Astrocyte (in vitro differentiated cells and primary cell): ENCODE measurements around the gene LRRC28. TPM values are rescaled to one million over a fixed set of nuclear protein-coding genes. Genes with fewer than 3 reads are reported as not detected.
A peak's percentile ranks its signal among the peaks of the same experiment; 100 is the strongest.

ENCODE experiments used
- DNase-seq: peaks from one replicate; pipeline ENCODE4 v3.0.0-alpha.2; 2010; ENCODE audit warnings: low read depth
- FAIRE-seq: peaks from 2 replicates; lab custom pipeline; 2011; peaks lifted over from hg19 to GRCh38; lab: Jason Lieb, UNC
- H2AFZ ChIP-seq: 2 replicates; pipeline ENCODE4 v1.6.0; 2012; ENCODE audit warnings: low read depth, low read length, inconsistent platforms
- H3K27ac ChIP-seq: 2 replicates; pipeline ENCODE4 v1.5.1; 2011; ENCODE audit warnings: low read depth, low read length, inconsistent platforms
- H3K27me3 ChIP-seq: 2 replicates; pipeline ENCODE4 v1.6.0; 2011; ENCODE audit warnings: low read length, inconsistent platforms; ENCODE audit not compliant: insufficient read depth
- H3K36me3 ChIP-seq: 2 replicates; pipeline ENCODE4 v1.5.1; 2011; ENCODE audit warnings: low read length, inconsistent platforms; ENCODE audit not compliant: insufficient read depth
- H3K4me1 ChIP-seq: 2 replicates; pipeline ENCODE4 v1.5.1; 2011; ENCODE audit warnings: low read length, inconsistent platforms; ENCODE audit not compliant: insufficient read depth
- H3K4me2 ChIP-seq: 2 replicates; pipeline ENCODE4 v1.6.0; 2012; ENCODE audit warnings: low read length, inconsistent platforms
- H3K4me3 ChIP-seq: 2 replicates; pipeline ENCODE4 v1.5.1; 2011; ENCODE audit warnings: low read depth, mild to moderate bottlenecking, low read length, inconsistent platforms; ENCODE audit not compliant: insufficient read depth
- H3K79me2 ChIP-seq: 2 replicates; pipeline ENCODE4 v1.6.0; 2012; ENCODE audit warnings: mild to moderate bottlenecking, low read length, inconsistent platforms; ENCODE audit not compliant: insufficient read depth
- H3K9ac ChIP-seq: 2 replicates; pipeline ENCODE4 v1.6.0; 2012; ENCODE audit warnings: mild to moderate bottlenecking, low read length, inconsistent platforms
- H3K9me3 ChIP-seq: 2 replicates; pipeline ENCODE4 v1.5.1; 2012; ENCODE audit warnings: low read depth, mild to moderate bottlenecking, low read length, inconsistent platforms; ENCODE audit not compliant: insufficient read depth
- H4K20me1 ChIP-seq: 2 replicates; pipeline ENCODE4 v1.6.0; 2012; ENCODE audit warnings: low read length, inconsistent platforms; ENCODE audit not compliant: insufficient read depth
- H3K27ac Mint-ChIP-seq: one replicate; pipeline ENCODE4 v1.8.0; 2021; ENCODE audit warnings: mild to moderate bottlenecking, mixed read lengths; ENCODE audit not compliant: unreplicated experiment
- H3K27me3 Mint-ChIP-seq: one replicate; pipeline ENCODE4 v1.8.0; 2021; ENCODE audit warnings: low read depth, mixed read lengths; ENCODE audit not compliant: unreplicated experiment
- H3K36me3 Mint-ChIP-seq: one replicate; pipeline ENCODE4 v1.8.0; 2021; ENCODE audit warnings: low read depth, mixed read lengths; ENCODE audit not compliant: unreplicated experiment
- H3K4me1 Mint-ChIP-seq: one replicate; pipeline ENCODE4 v1.8.0; 2021; ENCODE audit warnings: low read depth, mixed read lengths; ENCODE audit not compliant: unreplicated experiment
- H3K4me3 Mint-ChIP-seq: one replicate; pipeline ENCODE4 v1.8.0; 2021; ENCODE audit warnings: mild to moderate bottlenecking, moderate library complexity, mixed read lengths; ENCODE audit not compliant: unreplicated experiment
- H3K9me3 Mint-ChIP-seq: one replicate; pipeline ENCODE4 v1.8.0; 2021; ENCODE audit warnings: mild to moderate bottlenecking, mixed read lengths; ENCODE audit not compliant: unreplicated experiment
- EZH2 ChIP-seq: IDR thresholded peaks from 2 replicates; pipeline ENCODE4 v1.6.1; 2012; ENCODE audit warnings: mild to moderate bottlenecking, low read length, inconsistent platforms; ENCODE audit not compliant: insufficient read depth
- total RNA-seq: library from RNA; stranded (reverse); gene quantifications from 2 replicates; pipeline ENCODE4 v1.2.1, GENCODE V29; 2021
- TF ChIP-seq, protein P1 (sequence below): IDR thresholded peaks from 2 replicates; pipeline ENCODE4 v1.5.1; 2011; ENCODE audit warnings: low read depth, mild to moderate bottlenecking, inconsistent platforms, low read length, moderate library complexity; ENCODE audit not compliant: insufficient read depth

Gene LRRC28
- total RNA-seq, 1 donor from 2014 or later = 28.1 TPM

GRCh38 chr15:99336794-99337193 lies 85.5 kb downstream of the LRRC28 start:
- Histone ChIP-seq H3K27me3 (no peaks in the 10 kb centered on the region), H3K4me1 (peaks cover 5% of the 10 kb centered on the region), H2AFZ (no peak overlapping the region), H3K4me2 (no peak overlapping the region), H4K20me1 (no peaks in the 10 kb centered on the region), H3K9me3 (no peaks in the 10 kb centered on the region), H3K79me2 (no peaks in the 10 kb centered on the region), H3K27ac (no peak overlapping the region), H3K4me3 (no peak overlapping the region), H3K36me3 (no peaks in the 10 kb centered on the region), H3K9ac (no peak overlapping the region)
- FAIRE-seq = no peak
- no peak overlapping the region for H3K27ac Mint-ChIP-seq
- peaks cover 23% of the 10 kb centered on the region for H3K4me1 Mint-ChIP-seq
- no peaks in the 10 kb centered on the region for H3K27me3 Mint-ChIP-seq
- no peak for DNase-seq
- H3K4me3 Mint-ChIP-seq = no peak overlapping the region
- no peaks in the 10 kb centered on the region for H3K36me3 Mint-ChIP-seq
- no peak for TF ChIP-seq EZH2
- TF ChIP-seq, protein P1, sequence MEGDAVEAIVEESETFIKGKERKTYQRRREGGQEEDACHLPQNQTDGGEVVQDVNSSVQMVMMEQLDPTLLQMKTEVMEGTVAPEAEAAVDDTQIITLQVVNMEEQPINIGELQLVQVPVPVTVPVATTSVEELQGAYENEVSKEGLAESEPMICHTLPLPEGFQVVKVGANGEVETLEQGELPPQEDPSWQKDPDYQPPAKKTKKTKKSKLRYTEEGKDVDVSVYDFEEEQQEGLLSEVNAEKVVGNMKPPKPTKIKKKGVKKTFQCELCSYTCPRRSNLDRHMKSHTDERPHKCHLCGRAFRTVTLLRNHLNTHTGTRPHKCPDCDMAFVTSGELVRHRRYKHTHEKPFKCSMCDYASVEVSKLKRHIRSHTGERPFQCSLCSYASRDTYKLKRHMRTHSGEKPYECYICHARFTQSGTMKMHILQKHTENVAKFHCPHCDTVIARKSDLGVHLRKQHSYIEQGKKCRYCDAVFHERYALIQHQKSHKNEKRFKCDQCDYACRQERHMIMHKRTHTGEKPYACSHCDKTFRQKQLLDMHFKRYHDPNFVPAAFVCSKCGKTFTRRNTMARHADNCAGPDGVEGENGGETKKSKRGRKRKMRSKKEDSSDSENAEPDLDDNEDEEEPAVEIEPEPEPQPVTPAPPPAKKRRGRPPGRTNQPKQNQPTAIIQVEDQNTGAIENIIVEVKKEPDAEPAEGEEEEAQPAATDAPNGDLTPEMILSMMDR = no peak
- no peaks in the 10 kb centered on the region for H3K9me3 Mint-ChIP-seq

GRCh38 chr15:99340347-99340746 lies 89.1 kb downstream of the LRRC28 start:
- no peak overlapping the region for H2AFZ ChIP-seq
- no peaks in the 10 kb centered on the region for H3K36me3 Mint-ChIP-seq
- H4K20me1 ChIP-seq = no peaks in the 10 kb centered on the region
- H3K4me1 Mint-ChIP-seq = peaks cover 18% of the 10 kb centered on the region
- H3K9me3 Mint-ChIP-seq = no peaks in the 10 kb centered on the region
- H3K36me3 ChIP-seq = no peaks in the 10 kb centered on the region
- H3K27me3 Mint-ChIP-seq = no peaks in the 10 kb centered on the region
- H3K4me3 Mint-ChIP-seq = no peak overlapping the region
- H3K27ac Mint-ChIP-seq = peak overlapping the region; percentile 15
- no peaks in the 10 kb centered on the region for H3K79me2 ChIP-seq
- no peak for TF ChIP-seq EZH2
- no peaks in the 10 kb centered on the region for H3K9me3 ChIP-seq
- no peak overlapping the region for H3K9ac ChIP-seq
- H3K4me3 ChIP-seq = no peak overlapping the region
- peak overlapping the region; percentile 56 for H3K4me2 ChIP-seq
- DNase-seq = no peak
- H3K4me1 ChIP-seq = peaks cover 5% of the 10 kb centered on the region
- FAIRE-seq = no peak
- no peaks in the 10 kb centered on the region for H3K27me3 ChIP-seq
- H3K27ac ChIP-seq = no peak overlapping the region

DNA sequence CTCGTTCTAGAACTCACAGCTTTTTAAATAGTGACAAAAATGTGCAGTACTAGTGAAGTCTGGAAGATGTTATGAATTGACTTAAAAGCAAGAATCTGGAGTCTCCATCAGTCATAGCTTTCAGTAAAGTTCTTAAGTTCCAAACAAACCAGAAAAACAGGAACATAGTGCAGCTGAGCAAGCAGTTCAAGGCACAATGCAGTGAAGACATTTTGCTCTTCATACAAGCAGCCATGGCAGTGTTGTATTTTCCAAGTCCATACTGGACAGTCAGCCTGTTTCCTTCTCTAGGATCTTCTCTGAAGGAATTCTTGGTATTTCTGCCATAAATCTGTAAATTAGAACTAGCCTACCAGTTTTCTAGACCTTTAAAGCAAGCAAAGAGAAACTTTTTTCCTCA lies 90.5 kb downstream of the LRRC28 start:
- Mint-ChIP-seq H3K36me3 (no peaks in the 10 kb centered on the region), H3K9me3 (no peaks in the 10 kb centered on the region), H3K4me1 (peaks cover 18% of the 10 kb centered on the region), H3K27me3 (no peaks in the 10 kb centered on the region), H3K27ac (peak overlapping the region; percentile 82), H3K4me3 (no peak overlapping the region)
- no peak overlapping the region for H2AFZ ChIP-seq
- no peak for FAIRE-seq
- no peaks in the 10 kb centered on the region for H3K36me3 ChIP-seq
- H3K9ac ChIP-seq = no peak overlapping the region
- H3K4me1 ChIP-seq = peaks cover 5% of the 10 kb centered on the region
- H3K4me2 ChIP-seq = no peak overlapping the region
- H3K79me2 ChIP-seq = no peaks in the 10 kb centered on the region
- TF ChIP-seq, protein P1 = no peak
- TF ChIP-seq EZH2 = no peak
- no peaks in the 10 kb centered on the region for H3K9me3 ChIP-seq
- H4K20me1 ChIP-seq = no peaks in the 10 kb centered on the region
- no peaks in the 10 kb centered on the region for H3K27me3 ChIP-seq
- no peak for DNase-seq
- no peak overlapping the region for H3K27ac ChIP-seq
- no peak overlapping the region for H3K4me3 ChIP-seq
